CD1c-positive myeloid dendritic cell (primary cell): ENCODE measurements around the gene MECP2.
"Not testable (repeated sequence)": the region's sequence is repeated elsewhere in the genome, so short reads cannot be mapped to it uniquely, and the experiment has no call there.

Source experiments
- DNase-seq: peaks from one replicate; pipeline ENCODE4 v3.0.0-alpha.2; 2016; ENCODE audit errors: extremely low spot score

MECP2 gene

DNA sequence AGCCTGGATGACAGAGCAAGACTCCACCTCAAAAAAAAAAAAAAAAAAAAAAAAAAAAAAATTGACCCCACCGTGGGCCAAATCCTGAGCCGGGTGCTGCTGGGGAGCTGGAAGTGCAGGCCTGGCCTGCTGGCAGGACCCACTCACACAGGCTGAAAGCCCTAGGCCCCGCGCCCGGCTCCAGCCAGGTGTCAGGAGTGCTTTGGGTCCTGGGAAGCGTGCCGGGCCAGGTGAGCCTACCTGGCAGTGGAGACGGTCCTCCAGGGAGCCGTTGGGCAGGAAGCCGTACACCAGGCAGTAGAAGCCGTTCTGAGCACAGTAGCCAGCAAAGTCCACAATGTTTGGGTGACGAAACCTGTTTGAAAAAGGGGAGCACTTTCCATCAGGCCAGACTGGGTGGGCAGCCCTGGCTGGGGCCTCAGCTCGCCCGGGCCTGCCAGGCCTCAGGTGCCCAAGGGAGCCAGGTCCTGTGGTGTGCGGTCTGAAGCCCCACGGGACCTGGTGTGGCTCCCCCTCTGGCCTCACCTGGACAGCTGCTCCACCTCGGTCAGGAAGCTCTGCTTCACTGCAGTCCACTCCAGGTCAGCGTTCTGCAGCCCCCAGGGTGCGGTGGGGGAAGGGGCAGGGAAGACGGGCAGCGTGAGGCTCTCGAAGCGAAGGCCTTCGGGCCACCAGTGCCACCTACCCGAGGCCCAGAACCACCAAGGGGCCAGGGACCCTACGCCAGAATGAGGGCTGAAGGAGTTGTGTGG is 79.6 kb downstream of the MECP2 start:
- no peak for DNase-seq

- no peak for DNase-seq
Measured at GRCh38 chrX:154016366-154017076, 81.0 kb downstream of the MECP2 start.

GRCh38 chrX:154015581-154016264 is 81.8 kb downstream of the MECP2 start:
- DNase-seq, result no peak

DNA sequence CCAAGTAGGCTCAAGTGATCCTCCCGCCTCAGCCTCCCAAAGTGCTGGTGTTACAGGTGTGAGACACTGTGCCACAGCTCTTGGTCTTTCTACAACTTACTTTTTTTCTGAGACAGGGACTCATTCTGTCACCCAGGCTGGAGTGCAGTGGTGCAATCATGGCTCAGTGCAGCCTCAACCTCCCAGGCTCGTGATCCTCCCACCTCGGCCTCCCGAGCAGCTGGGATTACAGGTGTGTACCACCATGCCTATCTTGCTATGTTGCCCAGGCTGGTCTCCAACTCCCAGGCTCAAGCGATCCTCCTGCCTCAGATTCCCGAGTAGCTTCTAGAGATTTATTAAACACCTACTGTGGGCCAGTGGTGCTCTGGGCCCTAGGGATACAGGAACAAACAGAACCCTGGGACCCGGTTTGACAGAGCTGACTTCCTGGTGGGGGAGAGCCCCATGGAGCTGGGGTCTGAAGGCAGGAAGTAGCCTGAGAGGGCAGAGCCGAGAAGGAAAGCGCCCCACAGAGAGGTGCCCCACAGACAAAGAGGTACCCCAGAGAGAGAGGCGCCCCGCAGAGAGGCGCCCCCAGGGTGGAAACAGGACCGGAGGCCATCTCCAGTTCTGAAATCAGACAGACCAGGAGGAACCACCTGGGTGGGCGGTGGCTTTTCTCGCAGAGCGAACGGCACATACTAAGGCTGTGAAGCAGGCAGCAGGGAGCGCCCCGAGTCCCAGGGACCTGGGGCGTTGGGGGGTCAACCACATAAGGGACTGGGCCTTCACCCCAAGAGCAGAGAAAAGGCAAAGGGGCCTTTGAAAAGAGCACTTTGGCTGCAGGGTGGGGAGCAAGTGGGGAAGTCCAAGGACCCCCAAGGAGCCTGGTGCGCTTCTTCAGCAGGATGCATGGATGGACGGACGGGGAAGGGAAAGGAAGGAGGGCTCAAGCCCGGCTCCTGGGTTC is 82.8 kb downstream of the MECP2 start:
- no peak for DNase-seq

DNA sequence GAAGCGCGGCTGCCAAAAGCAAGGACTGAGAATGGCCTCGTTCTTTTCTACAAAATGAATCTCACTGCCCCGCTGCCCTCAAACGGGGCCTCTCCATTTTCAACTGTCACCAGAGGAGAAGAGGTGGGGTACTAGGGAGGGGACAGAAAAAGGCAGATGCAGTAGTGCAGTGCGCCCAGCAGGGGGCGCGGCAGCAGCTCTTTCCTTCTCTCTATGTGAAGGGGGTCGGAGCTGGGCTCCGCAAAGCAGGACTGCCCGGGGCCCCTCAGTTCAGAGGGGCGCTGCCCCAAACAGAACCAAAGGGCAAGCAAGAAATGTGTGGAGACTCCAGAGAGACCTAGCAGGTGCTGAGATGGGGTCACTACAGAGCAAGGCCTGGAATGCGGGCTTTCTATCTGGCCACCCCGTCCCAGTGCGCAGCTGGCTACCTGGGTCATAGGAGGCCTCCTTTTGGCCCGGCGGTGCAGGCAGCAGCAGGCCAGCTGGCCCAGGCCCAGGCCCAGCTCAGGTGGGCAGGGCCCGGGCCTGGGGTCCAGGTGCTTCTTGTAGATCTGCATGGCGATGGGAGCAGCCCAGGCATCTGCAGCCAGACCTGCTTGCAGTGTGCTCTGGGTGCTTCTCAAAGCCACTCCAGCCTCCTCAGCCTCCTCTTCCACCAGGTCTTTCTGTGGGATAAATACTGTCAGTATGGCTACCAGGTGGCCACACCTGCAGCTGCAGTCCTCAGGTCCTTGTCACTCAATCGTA is 83.7 kb downstream of the MECP2 start:
- peak; percentile 53 for DNase-seq

GRCh38 chrX:154013001-154013421 is 84.5 kb downstream of the MECP2 start:
- DNase-seq, result no peak

GRCh38 chrX:154012336-154012991 is 85.1 kb downstream of the MECP2 start:
- no peak for DNase-seq

GRCh38 chrX:154011376-154012335 is 85.9 kb downstream of the MECP2 start:
- DNase-seq, result no peak

- peak; percentile 70 for DNase-seq
Measured at GRCh38 chrX:154010330-154011087, 87.0 kb downstream of the MECP2 start.

DNA sequence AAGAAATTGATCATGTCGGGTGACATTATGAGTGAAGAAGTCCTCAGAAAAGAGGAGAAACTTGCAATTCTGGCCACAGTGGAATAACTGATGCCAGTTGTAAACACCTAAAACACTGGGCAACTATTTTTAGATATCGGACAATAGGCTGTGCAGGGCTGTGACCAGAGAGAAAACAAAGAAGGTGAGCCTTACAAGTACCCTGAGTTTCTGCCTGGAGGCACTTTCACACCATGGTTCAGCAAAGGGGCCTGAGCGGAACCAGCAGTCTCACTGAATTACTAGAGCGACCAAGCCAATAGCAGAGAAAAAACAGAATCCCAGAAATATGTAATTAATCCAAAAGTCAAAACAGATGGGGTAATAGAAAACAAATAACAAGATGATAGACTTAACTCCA is 89.0 kb downstream of the MECP2 start:
- no peak for DNase-seq

GRCh38 chrX:154006947-154007346 is 90.6 kb downstream of the MECP2 start:
- no peak for DNase-seq

- DNase-seq, result no peak
Measured at GRCh38 chrX:154004315-154004714, 93.2 kb downstream of the MECP2 start.

DNA sequence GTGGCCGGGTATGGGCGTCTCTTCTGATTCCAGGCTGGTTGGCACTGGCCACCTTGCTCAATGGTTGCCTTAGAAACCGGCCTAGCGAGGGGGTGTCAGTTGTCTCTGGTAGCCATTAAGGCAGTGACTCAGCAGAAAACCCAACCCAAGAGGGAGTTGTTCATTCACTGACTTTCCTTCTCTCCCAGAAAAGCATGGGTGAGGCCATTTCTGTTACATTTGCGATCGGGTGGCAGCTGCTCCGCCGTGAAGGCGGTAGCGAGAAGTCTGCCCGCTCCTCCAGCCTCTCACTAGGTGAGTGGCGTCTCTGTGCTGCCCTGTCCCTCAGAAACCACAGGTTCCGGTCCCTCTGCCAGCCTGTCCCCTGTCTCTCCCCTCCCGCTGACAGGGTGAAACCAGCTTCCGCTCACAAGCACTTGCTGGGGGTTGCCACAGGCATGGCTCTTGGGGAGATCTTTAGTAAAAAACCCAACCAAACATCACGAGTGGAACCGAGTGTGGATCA is 95.2 kb downstream of the MECP2 start:
- peak; percentile 63 for DNase-seq

- no peak for DNase-seq
Measured at GRCh38 chrX:154000051-154000450, 97.5 kb downstream of the MECP2 start.

DNA sequence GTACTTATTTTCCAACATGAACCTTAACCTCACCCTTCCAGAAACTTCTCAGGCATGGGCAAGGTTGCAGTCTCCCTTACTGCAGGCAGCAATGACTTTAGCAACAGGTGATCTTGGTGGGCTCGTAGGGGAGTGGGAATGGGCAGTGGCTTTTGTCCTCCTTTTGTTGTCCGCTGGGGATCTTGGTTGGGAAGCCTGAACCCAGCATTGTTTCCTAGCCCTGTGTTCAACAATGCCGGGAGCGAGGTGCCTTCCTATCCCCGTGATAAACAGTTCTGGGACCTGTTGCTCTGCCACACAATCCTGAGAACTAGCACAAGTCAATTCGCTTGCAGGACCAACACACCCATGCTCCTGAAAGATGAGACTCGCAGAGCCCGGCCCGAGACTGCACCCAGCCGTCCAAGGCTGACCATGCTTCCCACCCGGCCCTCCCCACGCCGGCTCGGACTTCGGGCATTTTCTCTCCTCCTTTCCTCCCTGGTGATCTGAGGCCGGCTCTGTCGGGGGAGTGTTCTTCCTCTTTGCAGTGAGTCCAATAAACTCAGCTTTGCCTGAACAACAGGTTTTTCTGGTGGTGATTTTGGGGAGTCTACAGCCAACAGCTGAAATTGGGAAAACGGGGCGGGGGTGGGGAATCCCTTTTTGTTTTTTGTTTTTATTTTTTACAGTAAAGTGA is 98.0 kb downstream of the MECP2 start:
- no peak for DNase-seq

GRCh38 chrX:153995504-153995903 is 102.0 kb downstream of the MECP2 start:
- no peak for DNase-seq

- DNase-seq, result not testable (repeated sequence)
Measured at GRCh38 chrX:153994398-153994797, 103.1 kb downstream of the MECP2 start.

- DNase-seq, result no peak
Measured at GRCh38 chrX:153993978-153994377, 103.5 kb downstream of the MECP2 start.
